Left colon (tissue), 2 donors: ENCODE data around the gene PBX2. TPM values are rescaled to one million over a fixed set of nuclear protein-coding genes. Genes with fewer than 3 reads are reported as not detected.
"Not testable (repeated sequence)": the region's sequence is repeated elsewhere in the genome, so short reads cannot be mapped to it uniquely, and the experiment has no call there.

Experiments
- ATAC-seq: fragments of 200-7000 bp; cut with Tn5 transposase; one replicate; pipeline ENCODE4 v1.9.1; 2020; ENCODE audit warnings: mild to moderate bottlenecking, moderate library complexity
- DNase-seq, 2 donors: peaks; one replicate each; pipeline ENCODE4 v3.0.0-alpha.2; 2020
- intact Hi-C, 2 donors: fragments of 100-400 bp; cut with DNase I in 1 of 2; cut with micrococcal nuclease in 1 of 2; formaldehyde crosslinking; loops; one replicate each; pipeline versions ENCODE4 v1.11.2 to v1.14.0; 2022; cut with DNase I, micrococcal nuclease
- total RNA-seq, 2 donors: library from RNA; stranded (reverse); fragmentation: NEBNext Ultra II Directional; extraction: Animal tissue kit (Norgen Biotek cat#: 25700); gene quantifications; one replicate each; pipeline ENCODE4 v1.2.1, GENCODE V29; 2021
- donor health status: DM: no; HTN: no; CAD: no.
- donor health status: DM: yes; HTN: yes; CAD: no.

Gene PBX2
- total RNA-seq, 2 donors from 2014 or later: 41.5 to 49.6 TPM

DNA sequence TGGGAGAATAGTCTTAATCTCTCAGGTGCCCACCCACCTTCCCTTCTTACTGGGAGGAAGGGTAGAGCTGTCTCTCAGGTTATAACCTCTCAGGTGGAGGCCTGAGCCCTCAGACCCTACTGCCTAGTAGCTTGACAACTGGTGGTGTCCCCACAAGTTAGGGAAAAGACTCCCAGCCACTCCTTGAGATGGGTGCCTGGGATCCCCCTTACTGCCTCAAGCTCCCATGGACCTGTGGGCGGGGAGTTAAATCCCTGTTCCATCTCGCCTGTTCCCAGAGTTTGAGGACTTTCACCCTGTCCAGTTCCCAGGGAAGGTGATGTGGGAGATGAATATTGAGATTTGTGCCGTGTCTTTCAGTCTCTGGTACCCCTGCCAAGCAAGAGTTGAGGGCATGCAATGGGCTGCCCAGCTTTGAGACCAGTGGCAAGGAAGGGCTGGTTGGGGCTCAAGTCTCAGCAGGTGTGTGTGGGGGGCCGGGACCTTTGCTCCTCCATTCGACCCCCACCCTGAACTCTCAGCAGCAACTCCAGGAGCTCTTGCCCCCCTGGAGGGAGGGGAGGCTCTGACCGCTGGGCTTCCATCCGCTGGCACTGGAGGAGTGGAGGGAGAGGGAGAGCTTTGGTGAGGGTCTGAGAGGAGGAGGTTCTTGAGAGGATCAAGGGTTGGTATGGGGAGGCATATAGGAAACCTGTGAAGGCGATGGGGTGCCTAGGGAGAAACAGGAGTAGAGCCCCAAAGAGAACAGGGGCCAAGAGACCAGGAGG lies 1.1 kb upstream of the PBX2 start:
- no peak for ATAC-seq
- intact Hi-C loops: loop anchor here in 1 of 2 donors (10.0 kb wide), 1 partner anchor 76 kb away; no protein-coding TSS in a partner anchor
- DNase-seq: no peak

DNA sequence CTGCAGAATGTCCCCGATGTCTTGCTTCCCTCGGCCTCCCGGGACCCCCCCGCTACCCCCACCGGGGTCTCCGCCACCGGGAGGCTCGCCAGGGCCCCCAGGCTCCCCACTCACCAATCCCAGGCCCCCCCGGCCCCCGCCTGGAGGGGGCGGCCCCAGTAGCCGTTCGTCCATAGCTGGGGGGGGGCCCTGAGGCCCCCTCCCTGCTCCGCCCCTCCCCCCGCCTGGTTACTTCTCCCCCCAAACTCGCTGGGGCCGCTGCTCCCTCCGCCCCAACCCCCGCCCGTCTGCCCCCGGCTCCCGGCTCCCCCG lies 304 bp downstream of the PBX2 start:
- ATAC-seq: peak; percentile 3
- intact Hi-C loops: loop anchor here in 1 of 2 donors (10.0 kb wide), 1 partner anchor 75 kb away; no protein-coding TSS in a partner anchor
- peak in 1 of 2 donors; percentile 65 for DNase-seq

DNA sequence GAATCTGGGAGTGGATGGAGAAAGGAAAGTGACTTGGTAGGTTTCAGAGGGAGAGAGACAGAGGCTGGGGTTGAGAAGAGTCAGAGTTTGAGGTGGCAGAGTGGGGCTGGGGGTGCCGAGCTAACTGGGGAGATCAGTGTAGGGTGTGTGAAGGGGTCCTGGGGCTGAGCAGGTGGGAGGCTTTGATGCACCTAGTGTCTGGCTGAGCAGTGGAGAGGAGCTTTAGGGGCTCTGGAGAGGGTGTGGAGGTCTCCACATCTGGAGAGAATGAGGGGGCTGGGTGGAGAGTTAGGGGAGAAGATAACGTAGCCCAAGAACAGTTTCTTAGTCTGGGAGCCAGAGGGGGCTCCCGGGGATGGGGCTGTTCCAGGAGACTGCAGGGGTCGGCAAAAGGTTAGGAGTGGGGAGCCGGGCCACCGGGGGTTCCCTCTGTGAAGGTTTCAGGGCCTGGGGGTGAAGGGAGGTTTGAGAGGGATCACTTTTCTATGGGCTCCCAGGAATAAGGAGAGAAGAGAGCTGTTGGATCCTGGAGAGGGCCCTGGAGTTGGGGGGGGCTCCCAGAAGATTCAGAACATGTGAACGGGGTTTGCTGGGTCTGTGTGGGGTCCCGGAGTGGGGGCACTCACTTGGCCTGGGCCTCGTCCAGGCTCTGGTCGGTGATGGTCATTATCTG lies 797 bp downstream of the PBX2 start:
- DNase-seq (no peak), ATAC-seq (peak; percentile 1)
- intact Hi-C loops: no loop called here

DNA sequence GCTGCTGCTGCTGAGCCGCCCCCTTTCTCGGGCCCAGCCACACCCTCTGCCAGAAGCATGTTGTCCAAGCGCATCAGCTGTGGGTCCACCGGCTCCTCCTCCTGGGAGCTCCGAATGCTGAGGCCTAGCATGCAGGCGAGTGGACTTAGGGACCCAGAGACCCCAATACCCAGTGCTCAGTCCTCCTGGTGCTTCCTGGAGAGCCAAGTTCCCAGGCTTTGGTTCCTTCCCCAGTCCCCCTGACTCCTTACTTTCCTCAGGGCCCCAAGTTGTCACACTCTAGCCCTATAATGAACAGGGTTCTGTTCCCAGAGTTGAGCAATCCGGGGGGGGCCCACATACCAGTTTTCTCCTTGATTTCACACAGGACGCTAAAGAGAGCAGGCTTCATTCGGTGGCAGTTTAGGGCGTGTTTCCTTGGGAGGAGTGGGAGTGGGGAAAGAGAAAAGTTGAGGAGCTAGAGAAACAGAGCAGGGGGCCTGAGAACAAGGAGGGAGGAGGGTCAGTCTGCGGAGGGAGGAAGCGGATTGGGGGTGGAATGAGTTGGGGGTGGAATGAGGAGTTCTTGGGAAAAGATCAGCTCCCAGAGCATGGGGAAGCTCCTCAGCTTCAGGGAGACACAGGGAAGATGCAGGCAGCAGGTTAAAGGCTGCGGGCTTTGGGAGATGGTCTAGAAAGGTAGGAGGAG lies 1.5 kb downstream of the PBX2 start:
- no peak for DNase-seq
- ATAC-seq: no peak
- intact Hi-C loops: no loop called here

DNA sequence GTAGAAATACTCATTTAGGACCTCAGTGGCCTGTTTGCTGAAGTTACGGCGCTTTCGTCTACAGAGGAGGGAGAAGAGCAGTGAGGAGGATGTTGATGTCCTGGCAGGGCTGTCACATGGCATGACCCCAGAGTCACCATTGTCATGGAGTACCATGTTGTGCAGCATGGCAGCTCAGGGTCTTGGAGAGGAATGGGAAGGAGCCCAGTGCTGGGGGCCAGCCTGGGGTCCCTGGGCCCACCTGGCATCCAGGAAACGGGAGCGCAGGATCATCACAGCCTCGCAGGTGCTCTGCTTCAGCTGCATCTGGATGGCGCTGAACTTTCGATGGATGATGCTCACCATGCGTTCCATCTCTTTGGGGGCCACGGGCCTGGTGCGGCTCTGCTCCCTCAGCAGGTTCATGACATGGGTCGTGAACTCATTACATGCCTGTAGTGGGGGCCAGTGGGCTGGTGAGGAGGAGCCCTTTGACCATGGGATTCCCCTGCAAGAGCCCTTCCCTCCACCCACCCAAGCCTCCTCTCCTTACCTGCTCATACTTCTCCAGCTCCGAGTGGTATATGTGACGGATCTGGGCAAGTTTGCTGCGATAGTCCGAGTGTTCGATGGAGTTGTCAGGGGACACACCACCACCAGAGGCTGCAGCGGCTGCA lies 2.1 kb downstream of the PBX2 start:
- intact Hi-C loops: not testable (repeated sequence)

DNA sequence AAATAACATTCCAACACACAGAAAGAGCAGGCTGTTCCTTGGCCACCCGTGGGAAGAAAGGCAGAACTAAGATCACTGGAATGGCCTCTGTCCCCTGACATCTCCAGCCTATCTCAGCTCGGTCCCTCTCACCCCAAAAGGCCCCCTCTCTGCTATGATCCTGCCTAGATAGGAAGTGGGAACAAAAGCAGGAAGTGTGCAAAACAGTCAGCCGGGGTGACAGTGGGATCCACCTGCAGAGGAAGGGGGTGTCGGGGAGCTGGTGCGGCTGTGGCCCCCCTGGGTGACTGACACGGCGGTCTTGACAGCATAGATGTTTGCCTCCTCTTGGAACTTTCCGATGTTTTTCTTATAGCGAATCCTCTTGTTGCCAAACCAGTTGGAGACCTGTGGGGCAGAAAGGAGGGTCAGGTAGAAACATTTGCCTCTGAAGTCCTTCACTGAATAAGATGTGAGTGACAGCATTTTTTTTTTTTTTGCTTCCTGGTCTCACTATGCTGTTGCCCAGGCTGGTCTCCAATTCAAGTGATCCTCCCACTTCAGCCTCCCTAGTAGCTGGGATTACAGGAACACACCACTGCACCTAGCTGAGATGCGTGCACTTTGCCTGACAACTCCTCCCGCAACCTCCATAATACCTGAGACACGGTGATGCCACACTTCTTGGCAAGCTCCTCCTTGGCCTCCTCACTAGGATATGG lies 2.8 kb downstream of the PBX2 start:
- intact Hi-C loops: no loop called here
- no peak for ATAC-seq
- no peak for DNase-seq

More for the DNA sequence above, 2.1 kb downstream of the PBX2 start:
- DNase-seq, ATAC-seq: not testable (repeated sequence)

DNA sequence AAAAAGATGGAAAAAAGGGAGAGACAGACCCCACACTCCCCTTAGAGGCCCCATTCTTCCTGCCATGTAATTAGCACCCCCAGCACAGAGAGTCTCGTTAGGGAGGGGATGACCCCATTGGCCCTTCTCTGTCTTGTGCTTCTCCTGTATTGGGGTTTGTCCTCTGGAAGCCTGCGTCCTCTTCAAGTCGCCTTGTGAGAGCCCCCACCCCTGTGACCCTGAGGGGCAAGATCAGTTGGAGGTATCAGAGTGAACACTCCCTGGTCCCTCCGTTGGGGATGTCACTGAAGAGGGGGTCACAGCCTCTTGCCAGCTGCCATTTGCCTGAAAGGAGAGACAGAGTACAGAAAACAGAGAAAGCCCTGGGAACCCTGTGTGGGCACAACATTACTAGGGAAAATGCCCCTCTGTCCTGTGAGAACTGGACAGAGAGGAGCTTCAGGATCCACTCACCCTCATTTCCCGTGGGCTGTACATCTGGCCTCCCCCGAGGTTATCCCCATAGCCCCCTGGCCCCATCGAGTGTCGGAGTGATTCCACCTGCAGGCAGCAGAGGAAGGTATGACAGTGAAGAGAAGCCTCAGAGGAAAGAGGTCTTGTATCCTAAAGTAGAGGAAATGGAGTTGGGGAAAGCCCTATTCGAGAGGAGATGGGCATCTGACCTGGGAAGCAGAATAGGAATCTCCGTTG lies 3.7 kb downstream of the PBX2 start:
- ATAC-seq, intact Hi-C loops, DNase-seq: not testable (repeated sequence)

DNA sequence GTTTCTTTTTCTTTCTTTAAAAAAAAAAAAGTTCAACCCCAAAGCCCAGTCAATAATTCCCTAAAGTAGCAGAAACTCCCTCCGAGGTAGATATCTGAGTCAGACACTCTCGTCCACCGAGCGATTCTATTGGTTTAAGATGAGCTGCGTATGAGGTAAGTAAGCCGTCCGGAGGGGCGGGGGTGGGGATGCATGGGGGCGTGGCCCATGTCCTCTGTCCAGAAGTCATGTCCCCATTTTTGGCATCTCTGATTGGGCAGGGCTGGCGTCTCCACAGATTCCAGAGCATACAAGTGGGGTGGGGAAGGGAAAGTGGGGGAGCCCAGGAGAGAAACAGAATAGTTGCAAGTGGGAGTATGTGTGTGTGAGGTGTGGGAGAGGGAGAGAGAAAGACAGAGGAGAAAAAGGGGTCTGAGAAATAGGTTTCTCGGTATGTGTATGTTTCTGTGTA lies 4.3 kb downstream of the PBX2 start:
- intact Hi-C loops: not testable (repeated sequence)
- ATAC-seq (peak; percentile 32), DNase-seq (peak; percentile 78 to 83)

DNA sequence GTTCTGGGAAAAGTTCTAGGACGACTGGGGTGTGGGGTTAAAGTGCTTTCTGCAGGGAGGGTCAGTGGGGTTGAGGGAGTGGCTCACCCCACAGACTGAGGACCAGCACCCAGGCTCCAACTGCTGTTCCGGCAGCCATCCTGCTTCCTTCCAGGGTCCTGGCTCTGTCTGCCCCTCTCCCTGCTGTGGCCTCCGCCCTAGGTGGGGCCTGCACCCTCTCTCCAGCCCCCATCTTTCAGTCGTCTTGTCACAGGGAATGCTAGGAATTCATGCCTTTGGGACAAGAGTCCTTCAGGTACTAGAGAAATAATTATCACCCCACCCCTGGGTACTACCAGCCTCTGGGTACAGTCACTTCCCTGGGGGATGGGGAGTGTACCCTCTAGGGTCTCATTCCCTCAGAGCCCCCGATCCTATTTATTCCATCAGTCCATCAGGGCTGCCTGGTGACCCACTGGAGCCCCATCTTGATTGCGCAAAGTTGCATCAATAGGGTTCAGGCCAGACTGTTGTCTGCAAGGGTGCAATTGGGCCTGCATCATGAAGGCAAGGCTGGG lies 5.8 kb downstream of the PBX2 start, which contains the start of gene AGER:
AGER (minus strand) TSS at position 170 of the 557 bp plus-strand sequence; CDS start at position 139, 31 bp downstream.
- no peak for DNase-seq
- no peak for ATAC-seq
- intact Hi-C loops: no loop called here

DNA sequence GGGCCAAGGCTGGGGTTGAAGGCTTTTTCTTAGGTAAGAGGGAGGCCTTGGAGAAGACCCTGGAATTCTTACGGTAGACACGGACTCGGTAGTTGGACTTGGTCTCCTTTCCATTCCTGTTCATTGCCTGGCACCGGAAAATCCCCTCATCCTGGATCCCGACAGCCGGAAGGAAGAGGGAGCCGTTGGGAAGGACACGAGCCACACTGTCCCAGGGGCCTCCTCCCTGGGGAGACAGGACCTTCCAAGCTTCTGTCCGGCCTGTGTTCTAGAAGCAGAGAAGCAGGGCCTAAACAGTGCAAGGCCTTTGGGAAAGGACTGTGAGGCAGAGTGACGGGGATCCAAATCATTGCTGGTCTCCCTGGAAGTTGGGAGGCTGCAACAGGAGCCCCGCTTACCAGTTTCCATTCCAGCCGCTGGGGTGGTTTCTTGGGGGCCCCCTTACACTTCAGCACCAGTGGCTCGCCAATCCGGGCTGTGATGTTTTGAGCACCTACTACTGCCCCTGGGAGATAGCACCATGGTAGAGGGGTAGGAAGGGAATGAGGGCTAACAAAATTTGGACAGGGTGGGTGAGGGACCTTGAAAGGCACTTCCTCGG lies 6.4 kb downstream of the PBX2 start:
- DNase-seq (no peak), ATAC-seq (no peak)
- intact Hi-C loops: no loop called here

DNA sequence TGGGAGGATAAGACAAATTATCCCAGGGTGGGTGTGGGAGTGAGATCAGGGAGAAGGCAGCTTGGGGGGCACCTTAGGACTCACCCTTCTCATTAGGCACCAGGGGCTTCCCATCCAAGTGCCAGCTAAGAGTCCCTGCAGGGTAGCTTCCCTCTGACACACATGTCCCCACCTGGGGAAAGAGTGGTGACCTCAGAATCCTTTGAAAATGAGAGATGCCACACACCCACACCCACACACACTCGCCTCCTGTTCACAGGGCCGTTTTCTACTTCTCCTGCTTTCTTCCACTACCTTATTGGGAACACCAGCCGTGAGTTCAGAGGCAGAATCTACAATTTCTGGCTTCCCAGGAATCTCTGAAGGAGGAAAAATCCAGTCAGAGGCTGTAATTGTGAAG lies 7.0 kb downstream of the PBX2 start:
- intact Hi-C loops: no loop called here
- no peak for ATAC-seq
- no peak for DNase-seq

DNA sequence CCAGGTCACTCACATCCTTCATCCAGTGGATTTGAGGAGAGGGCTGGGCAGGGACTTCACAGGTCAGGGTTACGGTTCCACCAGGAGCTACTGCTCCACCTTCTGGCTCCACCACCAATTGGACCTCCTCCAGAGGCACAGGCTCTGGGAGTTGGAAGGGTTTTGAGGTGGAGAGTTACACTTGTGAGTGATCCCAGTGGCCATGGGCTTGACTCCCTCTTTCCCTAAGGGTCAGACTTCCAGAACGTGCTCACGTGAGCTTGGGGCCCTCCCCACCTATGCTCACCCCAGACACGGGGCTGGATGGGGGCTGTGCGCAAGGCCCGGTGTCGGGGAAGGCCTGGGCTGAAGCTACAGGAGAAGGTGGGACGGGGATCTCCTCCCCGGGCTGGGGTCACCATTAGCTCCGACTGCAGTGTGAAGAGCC lies 7.4 kb downstream of the PBX2 start:
- no peak for DNase-seq
- intact Hi-C loops: no loop called here
- ATAC-seq: no peak

DNA sequence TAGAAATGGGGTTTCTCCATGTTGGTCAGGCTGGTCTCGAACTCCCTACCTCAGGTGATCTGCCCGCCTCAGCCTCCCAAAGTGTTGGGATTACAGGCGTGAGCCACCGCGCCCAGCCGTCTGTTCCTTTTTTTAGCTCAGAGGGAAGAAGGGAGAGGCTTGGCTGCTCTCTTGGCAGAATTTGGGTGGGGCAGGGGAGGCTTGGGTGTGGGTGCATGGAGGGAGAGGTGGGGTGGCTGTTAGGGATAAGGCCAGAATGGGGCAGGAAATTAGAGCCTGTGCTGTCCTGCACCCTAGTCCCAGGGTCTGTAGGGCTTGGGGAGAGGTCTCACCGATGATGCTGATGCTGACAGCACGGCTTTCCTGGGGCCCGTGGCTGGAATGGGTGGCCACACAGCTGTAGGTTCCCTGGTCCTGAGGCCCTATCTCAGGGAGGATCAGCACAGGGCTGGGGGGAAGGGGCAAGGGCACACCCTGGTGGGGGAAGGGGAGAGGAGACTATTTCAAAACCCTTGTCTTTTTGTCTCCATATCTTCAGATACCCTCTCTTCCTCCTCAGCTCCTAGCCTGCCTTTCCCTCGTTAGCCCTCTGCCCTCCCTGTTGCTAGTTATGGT lies 8.0 kb downstream of the PBX2 start:
- DNase-seq (no peak), ATAC-seq (no peak)
- intact Hi-C loops: no loop called here

DNA sequence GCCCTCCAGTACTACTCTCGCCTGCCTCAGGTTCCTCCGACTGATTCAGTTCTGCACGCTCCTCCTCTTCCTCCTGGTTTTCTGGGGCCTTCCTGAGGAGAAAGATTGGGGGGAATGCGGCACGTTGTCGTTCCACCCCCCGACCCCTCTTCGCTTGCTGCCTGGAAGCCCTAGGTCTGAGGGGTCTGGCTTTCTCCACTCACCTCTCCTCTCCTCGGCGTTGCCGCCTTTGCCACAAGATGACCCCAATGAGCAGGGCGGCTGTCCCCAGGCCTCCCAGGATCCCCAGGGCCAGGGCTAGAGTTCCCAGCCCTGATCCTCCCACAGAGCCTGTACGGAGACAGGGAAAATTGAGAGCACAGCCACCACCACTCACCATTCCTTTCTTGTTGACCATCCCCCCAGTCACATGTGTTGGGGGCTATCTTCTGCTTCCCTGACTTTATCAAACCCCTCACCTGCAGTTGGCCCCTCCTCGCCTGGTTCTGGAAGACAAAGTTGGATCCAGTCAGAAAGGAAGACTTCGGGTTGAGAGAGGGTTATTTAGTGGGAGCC lies 8.8 kb downstream of the PBX2 start:
- intact Hi-C loops: no loop called here
- ATAC-seq (no peak), DNase-seq (no peak)

DNA sequence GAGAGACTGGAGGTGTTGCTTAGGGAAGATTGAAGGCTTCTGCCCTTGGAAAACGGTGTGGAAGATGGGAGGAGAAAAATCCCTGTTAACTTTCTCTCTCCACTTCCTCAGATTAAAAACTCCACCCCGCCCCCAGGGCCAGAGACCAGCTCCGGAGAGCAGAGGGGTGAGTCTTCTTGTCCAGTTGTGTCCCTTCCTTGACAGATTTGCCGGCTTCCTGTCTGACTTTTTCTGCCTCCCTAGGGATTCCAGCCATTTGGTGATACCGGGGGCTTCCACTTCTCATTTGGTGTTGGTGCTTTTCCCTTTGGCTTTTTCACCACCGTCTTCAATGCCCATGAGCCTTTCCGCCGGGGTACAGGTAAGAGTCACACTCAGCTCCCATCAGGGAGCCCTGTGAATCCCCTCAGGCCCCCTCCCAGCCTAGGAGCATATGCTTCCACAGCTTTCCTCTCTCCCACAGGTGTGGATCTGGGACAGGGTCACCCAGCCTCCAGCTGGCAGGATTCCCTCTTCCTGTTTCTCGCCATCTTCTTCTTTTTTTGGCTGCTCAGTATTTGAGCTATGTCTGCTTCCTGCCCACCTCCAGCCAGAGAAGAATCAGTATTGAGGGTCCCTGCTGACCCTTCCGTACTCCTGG lies 10.1 kb downstream of the PBX2 start:
- intact Hi-C loops: no loop called here
- DNase-seq: no peak
- ATAC-seq: no peak
